Measurements from ENCODE around the gene MCL1. TPM values are rescaled to one million over a fixed set of nuclear protein-coding genes. Genes with fewer than 3 reads are reported as not detected.
A peak's percentile ranks its signal among the peaks of the same experiment; 100 is the strongest.

The MCL1 gene
- total and polyA plus RNA-seq, 2 donors (not counting 1 experiment from before 2014, with no cell fraction given) = 219 to 266 TPM

- POLR2A ChIA-PET = interaction anchor here (0.5 to 10.3 kb wide), 4 partner anchors 15 to 70 kb away, joined by 3 to 371 read pairs (median 20); partner anchors contain the start of genes ENSA and MCL1
- peaks cover 45% of the 10 kb centered on the region for H3K4me1 Mint-ChIP-seq
- no peaks in the 10 kb centered on the region for H3K36me3 ChIP-seq (replicated peaks in 1 of 2; ENCODE audit: control extremely low read depth in 1 of 2, control insufficient read depth in 1 of 2, extremely low read depth in 1 of 2, insufficient read depth in 2 of 2, low read length in 1 of 2)
- TF ChIP-seq CTCF (IDR thresholded peaks at IDR 0.05) (peak; percentile 94), EZH2 (IDR thresholded peaks at IDR 0.05; ENCODE audit: borderline replicate concordance, insufficient read depth, low read depth, low read length, poor library complexity, severe bottlenecking) (no peak)
- intact Hi-C loops (cut with micrococcal nuclease) = loop anchor here (1.0 to 5.0 kb wide), 4 partner anchors 96 to 447 kb away; partner anchors contain the start of genes ARNT, CTSS, MINDY1 and PRUNE1
- H3K9me3 ChIP-seq (ENCODE audit: control extremely low read depth in 1 of 3, control insufficient read depth in 2 of 3, insufficient read depth in 1 of 3, low read length in 2 of 3) = no peaks in the 10 kb centered on the region
- peak overlapping the region; percentile 95 for H2AFZ ChIP-seq (ENCODE audit: insufficient read depth, low read depth, low read length, poor library complexity, severe bottlenecking)
- no peaks in the 10 kb centered on the region for H3K27me3 ChIP-seq (replicated peaks in 1 of 4; ENCODE audit: control extremely low read depth in 1 of 4, control insufficient read depth in 3 of 4, insufficient read depth in 4 of 4, low read length in 3 of 4)
- H3K27me3 Mint-ChIP-seq = no peaks in the 10 kb centered on the region
- peaks cover 24% of the 10 kb centered on the region for H3K79me2 ChIP-seq (ENCODE audit: control insufficient read depth, insufficient read depth, low read length)
- WGBS (ENCODE audit: insufficient coverage) = 13% methylated on average over 5 of the region's 9 CpGs
- H3K27ac ChIP-seq (ENCODE audit: low read length in 2 of 2) = peak overlapping the region in 1 of 2 donors; percentile 99
- H3K27ac Mint-ChIP-seq = peak overlapping the region; percentile 98
- peaks cover 3% of the 10 kb centered on the region for H4K20me1 ChIP-seq (ENCODE audit: control insufficient read depth, insufficient read depth, low read length, poor library complexity, severe bottlenecking)
- peak overlapping the region; percentile 90 for H3K4me2 ChIP-seq (replicated peaks; ENCODE audit: low read depth, low read length, poor library complexity, severe bottlenecking)
- CTCF ChIA-PET = interaction anchor here (0.6 to 14.8 kb wide), 32 partner anchors 9 to 436 kb away, joined by 3 to 661 read pairs (median 4); partner anchors contain the start of genes ADAMTSL4, ENSA, FALEC and GOLPH3L
- H3K4me3 ChIP-seq (ENCODE audit: control extremely low read depth in 1 of 5, extremely low read depth in 1 of 5, insufficient read depth in 1 of 5, low read depth in 2 of 5, low read length in 4 of 5) = peak overlapping the region in 2 of 5 experiments; percentile 9 to 19
- peaks cover 35 to 48% of the 10 kb centered on the region in 2 donors for H3K4me1 ChIP-seq (ENCODE audit: control insufficient read depth in 2 of 2, insufficient read depth in 2 of 2, low read length in 2 of 2)
- ATAC-seq (ENCODE audit: low read depth) (no peak), DNase-seq (peak; percentile 85)
- H3K9ac ChIP-seq (ENCODE audit: low read length) = peak overlapping the region; percentile 93
- H3K9me3 Mint-ChIP-seq (ENCODE audit: insufficient read depth) = no peaks in the 10 kb centered on the region
- peak overlapping the region; percentile 99 for H3K4me3 Mint-ChIP-seq
These were observed 19.4 kb downstream of the MCL1 start for GRCh38 chr1:150560011-150560438.

- DNase-seq (no peak), ATAC-seq (ENCODE audit: low read depth) (no peak)
- H3K4me3 Mint-ChIP-seq = no peak overlapping the region
- peak overlapping the region; percentile 90 for H3K4me2 ChIP-seq (replicated peaks; ENCODE audit: low read depth, low read length, poor library complexity, severe bottlenecking)
- H3K4me1 Mint-ChIP-seq = peaks cover 41% of the 10 kb centered on the region
- H3K9me3 ChIP-seq (ENCODE audit: control extremely low read depth in 1 of 3, control insufficient read depth in 2 of 3, insufficient read depth in 1 of 3, low read length in 2 of 3) = no peaks in the 10 kb centered on the region
- H3K36me3 ChIP-seq (replicated peaks in 1 of 2; ENCODE audit: control extremely low read depth in 1 of 2, control insufficient read depth in 1 of 2, extremely low read depth in 1 of 2, insufficient read depth in 2 of 2, low read length in 1 of 2) = no peaks in the 10 kb centered on the region
- H3K9ac ChIP-seq (ENCODE audit: low read length) = no peak overlapping the region
- H3K4me3 ChIP-seq (ENCODE audit: control extremely low read depth in 1 of 5, extremely low read depth in 1 of 5, insufficient read depth in 1 of 5, low read depth in 2 of 5, low read length in 4 of 5) = no peak overlapping the region
- H4K20me1 ChIP-seq (ENCODE audit: control insufficient read depth, insufficient read depth, low read length, poor library complexity, severe bottlenecking) = peaks cover 3% of the 10 kb centered on the region
- no peak overlapping the region for H3K27ac ChIP-seq (ENCODE audit: low read length in 2 of 2)
- CTCF ChIA-PET = interaction anchor here (0.7 to 14.8 kb wide), 21 partner anchors 9 to 436 kb away, joined by 3 to 661 read pairs (median 6); partner anchors contain the start of genes ADAMTSL4, ENSA, FALEC and GOLPH3L
- intact Hi-C loops (cut with micrococcal nuclease) = loop anchor here (1.0 to 5.0 kb wide), 4 partner anchors 95 to 448 kb away; partner anchors contain the start of genes ARNT, CTSS, MINDY1 and PRUNE1
- no peaks in the 10 kb centered on the region for H3K27me3 ChIP-seq (replicated peaks in 1 of 4; ENCODE audit: control extremely low read depth in 1 of 4, control insufficient read depth in 3 of 4, insufficient read depth in 4 of 4, low read length in 3 of 4)
- no peaks in the 10 kb centered on the region for H3K9me3 Mint-ChIP-seq (ENCODE audit: insufficient read depth)
- POLR2A ChIA-PET = interaction anchor here (0.5 to 10.3 kb wide), 3 partner anchors 16 to 65 kb away, joined by 3 to 371 read pairs (median 4); partner anchors contain the start of gene MCL1
- no peaks in the 10 kb centered on the region for H3K27me3 Mint-ChIP-seq
- TF ChIP-seq CTCF (IDR thresholded peaks at IDR 0.05) (no peak), EZH2 (IDR thresholded peaks at IDR 0.05; ENCODE audit: borderline replicate concordance, insufficient read depth, low read depth, low read length, poor library complexity, severe bottlenecking) (no peak)
- peak overlapping the region; percentile 95 for H2AFZ ChIP-seq (ENCODE audit: insufficient read depth, low read depth, low read length, poor library complexity, severe bottlenecking)
- peaks cover 32 to 45% of the 10 kb centered on the region in 2 donors for H3K4me1 ChIP-seq (ENCODE audit: control insufficient read depth in 2 of 2, insufficient read depth in 2 of 2, low read length in 2 of 2)
- WGBS (ENCODE audit: insufficient coverage) = 74% methylated on average over 6 of the region's 10 CpGs
- peaks cover 20% of the 10 kb centered on the region for H3K79me2 ChIP-seq (ENCODE audit: control insufficient read depth, insufficient read depth, low read length)
- H3K27ac Mint-ChIP-seq = no peak overlapping the region
These were observed 19.8 kb downstream of the MCL1 start for GRCh38 chr1:150559656-150560010.
